Upper lobe of right lung (tissue), 1 donor: ENCODE data around the gene ATG2A. TPM values are rescaled to one million over a fixed set of nuclear protein-coding genes. Genes with fewer than 3 reads are reported as not detected.

ENCODE experiments used
- ATAC-seq: fragments of 200-7000 bp; cut with Tn5 transposase; one replicate; pipeline ENCODE4 v1.9.1; 2020; ENCODE audit warnings: mild to moderate bottlenecking, moderate library complexity
- DNase-seq: peaks from one replicate; pipeline ENCODE4 v3.0.0-alpha.2; 2020
- H3K27ac ChIP-seq: fragments of 200-600 bp; one replicate; pipeline ENCODE4 v1.8.0; 2022
- H3K27me3 ChIP-seq: fragments of 200-600 bp; one replicate; pipeline ENCODE4 v1.8.0; 2022; ENCODE audit warnings: mild to moderate bottlenecking
- H3K36me3 ChIP-seq: fragments of 200-600 bp; one replicate; pipeline ENCODE4 v1.8.0; 2022
- H3K4me1 ChIP-seq: fragments of 200-600 bp; one replicate; pipeline ENCODE4 v1.8.0; 2022
- H3K4me3 ChIP-seq: fragments of 200-600 bp; one replicate; pipeline ENCODE4 v1.8.0; 2022; ENCODE audit warnings: mild to moderate bottlenecking
- H3K9me3 ChIP-seq: fragments of 200-600 bp; one replicate; pipeline ENCODE4 v1.8.0; 2022
- CTCF ChIP-seq: fragments of 200-600 bp; IDR thresholded peaks from one replicate; pipeline ENCODE4 v1.8.0; 2022; ENCODE audit warnings: antibody characterized with exemption
- intact Hi-C: fragments of 100-400 bp; cut with DNase I; formaldehyde crosslinking; loops from one replicate; pipeline ENCODE4 v1.11.0; 2022
- total RNA-seq: library from RNA; stranded (reverse); fragmentation: NEBNext Ultra II Directional; extraction: Animal tissue kit (Norgen Biotek cat#: 25700); gene quantifications from one replicate; pipeline ENCODE4 v1.2.1, GENCODE V29; 2021
- donor health status: DM: no; HTN: yes; CAD: no; lungs with severe emphysema.

ATG2A gene
- total RNA-seq, 1 donor from 2014 or later: 23.2 TPM

- Histone ChIP-seq H3K9me3 (no peaks in the 10 kb centered on the region), H3K4me3 (no peak overlapping the region), H3K4me1 (peaks cover 86% of the 10 kb centered on the region), H3K36me3 (peaks cover 25% of the 10 kb centered on the region), H3K27ac (peak overlapping the region; percentile 88), H3K27me3 (no peaks in the 10 kb centered on the region)
- intact Hi-C loops: no loop called here
- no peak for DNase-seq
- no peak for TF ChIP-seq CTCF
- ATAC-seq: peak; percentile 42
Observed at GRCh38 chr11:64862987-64863390, 54.0 kb downstream of the ATG2A start.

DNA sequence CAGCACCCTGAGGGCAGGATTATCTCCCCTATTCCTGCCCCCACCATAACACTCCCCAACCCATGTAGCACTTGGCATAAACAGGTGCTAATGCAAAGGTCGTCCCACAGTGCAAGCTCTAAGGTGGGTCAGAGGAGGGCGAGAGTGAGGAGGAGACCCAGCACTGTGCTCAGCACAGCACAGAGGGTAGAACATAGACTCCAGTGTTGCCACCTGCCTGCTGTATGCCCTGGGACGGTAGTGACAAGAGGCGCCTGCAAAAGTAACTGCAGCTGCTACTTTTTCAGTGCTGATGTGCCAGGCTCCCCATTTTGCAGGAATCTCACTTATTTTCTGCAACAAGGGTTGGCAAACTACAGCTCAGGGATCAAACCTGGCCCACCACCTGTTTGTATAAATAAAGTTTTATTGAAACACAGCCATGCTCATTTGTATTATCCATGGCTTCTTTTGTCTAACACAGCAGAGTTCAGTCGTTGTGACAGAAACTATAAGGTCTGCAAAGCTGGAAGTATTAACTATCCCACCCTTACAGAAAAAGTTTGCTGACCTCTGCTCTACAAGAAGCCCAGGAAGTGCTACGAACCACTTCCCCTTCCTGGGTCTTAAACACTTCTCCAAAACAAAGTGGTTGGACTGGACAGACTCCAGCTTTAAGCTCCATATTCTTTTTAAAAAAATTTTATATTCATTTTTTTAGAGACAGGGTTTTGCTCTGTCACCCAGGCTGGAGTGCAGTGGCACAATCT is 55.6 kb downstream of the ATG2A start:
- Histone ChIP-seq H3K36me3 (peaks cover 32% of the 10 kb centered on the region), H3K27me3 (no peaks in the 10 kb centered on the region), H3K4me1 (peaks cover 95% of the 10 kb centered on the region), H3K27ac (peak overlapping the region; percentile 88), H3K9me3 (no peaks in the 10 kb centered on the region), H3K4me3 (no peak overlapping the region)
- no peak for DNase-seq
- no peak for TF ChIP-seq CTCF
- intact Hi-C loops: no loop called here
- ATAC-seq: peak; percentile 32

DNA sequence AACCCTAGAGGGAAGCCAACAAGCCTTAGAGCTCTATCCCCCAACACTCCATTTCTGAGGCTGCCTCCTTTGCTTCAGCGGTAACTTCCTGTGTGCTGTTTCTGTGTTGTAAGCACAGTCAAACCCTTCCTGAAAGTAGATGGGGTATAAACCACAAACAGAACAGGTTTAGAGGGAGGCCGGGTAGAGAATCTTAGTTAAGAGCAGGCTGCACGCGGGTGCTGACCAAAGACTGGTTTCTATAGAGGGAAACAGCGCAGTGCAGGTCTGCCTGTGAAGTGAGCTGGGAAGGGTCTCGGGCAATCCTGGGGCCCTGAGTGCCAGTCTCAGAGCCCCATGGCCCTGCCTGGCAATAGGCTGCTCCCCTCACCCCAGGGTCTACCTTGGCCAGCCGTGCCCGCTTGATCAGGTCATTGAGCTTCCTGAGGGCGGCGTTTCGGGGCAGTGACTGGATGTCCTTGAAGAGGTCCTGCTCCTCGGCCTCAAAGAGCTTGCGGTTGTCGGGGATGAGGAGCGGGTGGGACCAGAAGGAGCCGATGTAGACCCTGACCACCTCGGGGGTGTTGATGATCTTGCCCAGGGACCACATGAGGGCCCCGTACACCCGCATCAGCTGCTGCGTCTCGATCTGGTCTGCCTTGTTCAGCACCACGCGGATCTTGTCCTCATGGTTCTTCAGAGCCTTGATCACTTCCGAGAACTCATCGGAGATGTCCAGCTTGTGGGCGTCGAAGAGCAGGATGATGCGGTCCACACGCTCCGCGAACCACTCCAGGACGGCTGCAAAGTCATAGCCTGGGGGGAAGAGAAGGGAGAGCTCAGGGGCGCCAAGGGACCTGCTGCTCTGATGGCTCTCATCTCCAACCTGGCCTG is 57.2 kb downstream of the ATG2A start:
- intact Hi-C loops: no loop called here
- H3K27me3 ChIP-seq: no peaks in the 10 kb centered on the region
- H3K4me1 ChIP-seq: peaks cover 95% of the 10 kb centered on the region
- no peak for TF ChIP-seq CTCF
- H3K36me3 ChIP-seq: peaks cover 33% of the 10 kb centered on the region
- peak overlapping the region; percentile 3 for H3K4me3 ChIP-seq
- no peaks in the 10 kb centered on the region for H3K9me3 ChIP-seq
- DNase-seq: no peak
- peak overlapping the region; percentile 74 for H3K27ac ChIP-seq
- ATAC-seq: no peak

GRCh38 chr11:64858467-64859263 is 58.3 kb downstream of the ATG2A start:
- Histone ChIP-seq H3K27me3 (no peaks in the 10 kb centered on the region), H3K9me3 (no peaks in the 10 kb centered on the region), H3K4me3 (no peak overlapping the region), H3K27ac (peak overlapping the region; percentile 74), H3K36me3 (peaks cover 44% of the 10 kb centered on the region), H3K4me1 (peaks cover 95% of the 10 kb centered on the region)
- TF ChIP-seq CTCF: no peak
- DNase-seq: no peak
- intact Hi-C loops: no loop called here
- no peak for ATAC-seq

DNA sequence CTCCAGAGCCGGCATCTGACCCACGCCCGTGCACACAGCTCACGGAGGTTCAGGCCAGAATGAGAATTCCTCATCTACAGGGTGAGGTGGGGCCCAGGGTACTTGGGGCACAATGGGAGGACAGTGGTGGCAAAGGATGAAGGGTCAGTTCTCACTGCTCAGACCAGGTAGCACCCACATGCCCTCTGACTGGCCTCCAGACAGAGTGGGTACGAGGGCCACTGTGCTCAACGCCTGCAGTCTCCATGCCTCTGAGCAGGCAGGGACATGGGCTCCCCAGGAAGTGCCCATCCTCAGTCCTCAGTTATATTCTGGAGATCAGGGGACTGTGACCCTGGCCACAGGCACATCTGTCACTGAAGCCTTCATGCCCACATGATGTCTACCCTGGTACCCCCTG is 59.5 kb downstream of the ATG2A start:
- H3K9me3 ChIP-seq: no peaks in the 10 kb centered on the region
- ATAC-seq: no peak
- peaks cover 48% of the 10 kb centered on the region for H3K36me3 ChIP-seq
- H3K4me3 ChIP-seq: no peak overlapping the region
- H3K4me1 ChIP-seq: peaks cover 95% of the 10 kb centered on the region
- DNase-seq: no peak
- H3K27ac ChIP-seq: peak overlapping the region; percentile 87
- TF ChIP-seq CTCF: no peak
- intact Hi-C loops: no loop called here
- no peaks in the 10 kb centered on the region for H3K27me3 ChIP-seq
